A549 (cell line): ENCODE measurements around the gene COPZ1. TPM values are rescaled to one million over a fixed set of nuclear protein-coding genes. Genes with fewer than 3 reads are reported as not detected.

Experiments used
- ATAC-seq, 2 experiments: fragments of 200-7000 bp in 1 of 2; fragments of >200 bp in 1 of 2; cut with Nextera tagmentation in 1 of 2; cut with Tn5 transposase in 1 of 2; 3 replicates each; pipeline versions ENCODE4 v1.8.0 to v1.9.1; 2018 to 2020; ENCODE audit warnings: mild to moderate bottlenecking in 1 of 2, moderate library complexity in 1 of 2
- CTCF ChIA-PET: fragments of 300-600 bp; sonication (Branson Sonifier 250); formaldehyde crosslinking; extraction: SDS; loops from one replicate; lab custom pipeline; 2021; ENCODE audit warnings: antibody characterized with exemption, inconsistent platforms; lab: Yijun Ruan, JAX
- POLR2A ChIA-PET: fragments of 350-600 bp; formaldehyde crosslinking; extraction: SDS; loops from one replicate; lab custom pipeline; 2021; ENCODE audit warnings: antibody characterized with exemption, inconsistent platforms; lab: Yijun Ruan, JAX
- DNase-seq, 2 experiments: peaks; one replicate each; pipeline versions ENCODE4 v3.0.0 to v3.0.0-alpha.2; 2011 to 2016; ENCODE audit warnings: low read depth in 1 of 2, low spot score in 1 of 2
- FAIRE-seq: peaks from 2 replicates; lab custom pipeline; 2011; peaks lifted over from hg19 to GRCh38; lab: Jason Lieb, UNC
- H3K27ac ChIP-seq, 2 experiments: fragments of >200 bp; sonication (Bioruptor Twin); formaldehyde crosslinking; 3 replicates each; pipeline ENCODE4 v1.5.1; 2016 to 2017
- H3K4me1 ChIP-seq: fragments of >200 bp; sonication (Bioruptor Twin); formaldehyde crosslinking; 3 replicates; pipeline ENCODE4 v1.6.1; 2016
- H3K4me2 ChIP-seq: fragments of >200 bp; sonication (Bioruptor Twin); formaldehyde crosslinking; 3 replicates; pipeline ENCODE4 v1.6.1; 2016
- H3K4me3 ChIP-seq: fragments of >200 bp; sonication (Bioruptor Twin); formaldehyde crosslinking; 3 replicates; pipeline ENCODE4 v1.5.1; 2016
- H3K9me3 ChIP-seq: fragments of >200 bp; sonication (Bioruptor Twin); formaldehyde crosslinking; 3 replicates; pipeline ENCODE4 v1.6.1; 2016
- BHLHE40 ChIP-seq: IDR thresholded peaks from 2 replicates; pipeline ENCODE4 v1.6.1; 2012; ENCODE audit warnings: low read depth, low read length, inconsistent platforms
- CTCF ChIP-seq: fragments of >200 bp; sonication (Bioruptor Twin); formaldehyde crosslinking; IDR thresholded peaks from 3 replicates; pipeline ENCODE4 v1.5.1; 2016
- EHF ChIP-seq: fragments of 250-450 bp; sonication (Bioruptor Pico); IDR thresholded peaks from 2 replicates; pipeline ENCODE4 v1.5.0; 2020; ENCODE audit warnings: mild to moderate bottlenecking
- EP300 ChIP-seq, 2 experiments: fragments of >200 bp; sonication (Bioruptor Twin); formaldehyde crosslinking; IDR thresholded peaks; 2 replicates in 1 of 2; 3 replicates in 1 of 2; pipeline ENCODE4 v1.6.1; 2016 to 2017
- GATA3 ChIP-seq: IDR thresholded peaks from 2 replicates; pipeline ENCODE4 v1.6.1; 2012; ENCODE audit warnings: borderline replicate concordance
- HOXA7 ChIP-seq: fragments of 250-450 bp; sonication (Bioruptor Pico); IDR thresholded peaks from 2 replicates; pipeline ENCODE4 v1.5.0; 2020; ENCODE audit warnings: mild to moderate bottlenecking, moderate library complexity
- HOXB13 ChIP-seq: fragments of 250-450 bp; sonication (Bioruptor Pico); IDR thresholded peaks from 2 replicates; pipeline ENCODE4 v1.5.0; 2020; ENCODE audit warnings: low read depth, mild to moderate bottlenecking, moderate library complexity
- MAX ChIP-seq: IDR thresholded peaks from 2 replicates; pipeline ENCODE4 v1.6.1; 2012
- PHF8 ChIP-seq: fragments of 200-600 bp; sonication (generic); IDR thresholded peaks from 2 replicates; pipeline ENCODE4 v1.6.1; 2016; ENCODE audit warnings: low read depth, mild to moderate bottlenecking, antibody characterized with exemption, moderate library complexity, borderline replicate concordance
- SREBF2 ChIP-seq: fragments of 450-650 bp; IDR thresholded peaks from 2 replicates; pipeline ENCODE4 v1.6.1; 2014; ENCODE audit warnings: mild to moderate bottlenecking, moderate library complexity
- TFCP2L1 ChIP-seq: fragments of 250-450 bp; sonication (Bioruptor Pico); IDR thresholded peaks from 2 replicates; pipeline ENCODE4 v1.5.0; 2021; ENCODE audit warnings: mild to moderate bottlenecking
- WGBS: methylation state at CpG from one replicate; pipeline ENCODE4 v1.1.6; 2017; ENCODE audit errors: missing lambda C conversion rate; 5-methylcytosine and 5-hydroxymethylcytosine counted together
- polyA plus RNA-seq, 4 experiments: library from polyadenylated mRNA; depleted of rRNA in 3 of 4; stranded (reverse); fragments of >200 nt; fragmentation: RNase III in 1 of 4; extraction: RNeasy Plus Mini Kit Qiagen cat#74134 plus additional on column Dnase treatment in 1 of 4; gene quantifications; 2 replicates in 3 of 4; 3 replicates in 1 of 4; pipeline ENCODE4 v1.2.3, GENCODE V29; 2011 to 2017

COPZ1 gene
- polyA plus RNA-seq, 2 of the 4 experiments (the other 2 are of a cell fraction), result 300 to 613 TPM

- peak; percentile 65; the same call in 1 of the 2 replicates for TF ChIP-seq EHF
- TF ChIP-seq, all 56 proteins: peak for 22
Measured at GRCh38 chr12:54324617-54325441, at the start of gene COPZ1 (continued).

GRCh38 chr12:54276368-54276767, 48.6 kb upstream of the COPZ1 start:
- H3K27ac ChIP-seq, result no peak overlapping the region
- no peak overlapping the region for H3K4me2 ChIP-seq
- ChIA-PET POLR2A (no interaction called here), CTCF (interaction anchor here (0.8 to 3.6 kb wide), 5 partner anchors 9 to 92 kb away, joined by 3 to 16 read pairs (median 3); no protein-coding TSS in a partner anchor)
- H3K4me3 ChIP-seq, result no peak overlapping the region
- H3K9me3 ChIP-seq, result no peaks in the 10 kb centered on the region
- DNase-seq (no peak), FAIRE-seq (no peak), ATAC-seq (no peak)
- TF ChIP-seq EP300 (IDR thresholded peaks at IDR 0.05), result no peak
- peaks cover 11% of the 10 kb centered on the region for H3K4me1 ChIP-seq
- 91% methylated on average over 3 of the region's 3 CpGs for WGBS

GRCh38 chr12:54277823-54278276, 47.1 kb upstream of the COPZ1 start:
- ChIA-PET POLR2A (no interaction called here), CTCF (interaction anchor here (0.9 to 1.3 kb wide), 2 partner anchors 44 to 57 kb away, joined by 3 to 7 read pairs; no protein-coding TSS in a partner anchor)
- TF ChIP-seq CTCF, result no peak
- TF ChIP-seq HOXA7 (CRISPR knock-in tag), result peak; percentile 65; the same call in 1 of the 2 replicates
- peak overlapping the region; percentile 88 for H3K4me3 ChIP-seq
- 74% methylated on average over 5 of the region's 5 CpGs for WGBS
- no peaks in the 10 kb centered on the region for H3K9me3 ChIP-seq
- peak overlapping the region; percentile 86 for H3K4me2 ChIP-seq
- ATAC-seq (no peak), DNase-seq (no peak), FAIRE-seq (no peak)
- peaks cover 11% of the 10 kb centered on the region for H3K4me1 ChIP-seq
- peak overlapping the region; percentile 59 to 87; a peak in 4 of 6 replicates for H3K27ac ChIP-seq

- FAIRE-seq, result no peak
- TF ChIP-seq TFCP2L1 (CRISPR knock-in tag), result 0 out of 2 replicates have a peak, but pooled peaks have one; percentile 66
- TF ChIP-seq PHF8, result peak; percentile 42; the same call in 1 of the 2 replicates
- no peak for TF ChIP-seq HOXB13 (CRISPR knock-in tag)
- TF ChIP-seq MAX, result no peak
- TF ChIP-seq GATA3, result no peak
- TF ChIP-seq BHLHE40, result no peak
- no peak for TF ChIP-seq SREBF2
- TF ChIP-seq, all 56 proteins: peak for 2
- Histone ChIP-seq H3K4me3 (peak overlapping the region; percentile 88), H3K4me1 (peaks cover 22% of the 10 kb centered on the region), H3K9me3 (no peaks in the 10 kb centered on the region), H3K27ac (peak overlapping the region; percentile 87 to 96), H3K4me2 (peak overlapping the region; percentile 86)
- DNase-seq, result no peak
- no peak for ATAC-seq
- under 1% methylated on average over 19 of the region's 19 CpGs for WGBS
- POLR2A ChIA-PET, result interaction anchor here (0.6 to 3.3 kb wide), 18 partner anchors 9 to 262 kb away, joined by 3 to 40 read pairs (median 9); partner anchors contain the start of genes COPZ1 and NFE2
- CTCF ChIA-PET, result interaction anchor here (1.0 to 1.4 kb wide), 3 partner anchors 20 to 46 kb away, joined by 3 to 5 read pairs (median 3); partner anchors contain the start of gene COPZ1
Measured at GRCh38 chr12:54279227-54279631, 45.7 kb upstream of the COPZ1 start.
